Liver (tissue), 3 donors: ENCODE measurements around the gene F13B.

ENCODE experiments used
- CTCF ChIP-seq: fragments of 150-350 bp; IDR thresholded peaks from 2 replicates; pipeline ENCODE4 v1.5.1; 2017; ENCODE audit warnings: improper control_type of control experiment, low read depth, low read length; ENCODE audit not compliant: missing input control
- FOXA1 ChIP-seq: IDR thresholded peaks from 2 replicates; pipeline ENCODE4 v1.6.1; 2016; ENCODE audit warnings: antibody characterized with exemption
- MAX ChIP-seq: IDR thresholded peaks from 2 replicates; pipeline ENCODE4 v1.6.1; 2016; ENCODE audit warnings: antibody characterized with exemption
- SP1 ChIP-seq: IDR thresholded peaks from 2 replicates; pipeline ENCODE4 v1.6.1; 2018; ENCODE audit warnings: antibody characterized with exemption, mild to moderate bottlenecking
- YY1 ChIP-seq: IDR thresholded peaks from 2 replicates; pipeline ENCODE4 v1.6.1; 2016; ENCODE audit warnings: antibody characterized with exemption, mild to moderate bottlenecking
- donor health status: healthy.
- donor health status: healthy.

DNA sequence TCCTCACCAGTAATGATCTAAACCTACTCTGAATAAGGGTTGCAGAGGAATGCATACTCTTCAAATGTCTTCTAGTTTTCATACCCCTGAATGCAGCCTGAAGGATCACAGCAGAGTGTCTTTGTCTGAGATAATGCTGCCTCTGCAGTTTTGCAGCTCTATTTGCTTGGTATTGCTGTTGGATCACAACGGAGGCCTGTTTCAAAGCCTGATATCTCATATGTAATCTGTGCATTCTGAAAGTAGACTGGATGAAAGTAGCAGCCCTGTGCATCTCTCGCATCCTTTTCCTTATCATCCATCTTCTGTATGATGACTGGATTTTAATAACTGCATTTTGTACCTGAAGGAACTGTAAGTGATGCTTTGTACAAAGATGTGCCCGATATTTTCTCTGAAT lies 34.9 kb upstream of the F13B start:
- no peak for TF ChIP-seq CTCF
- TF ChIP-seq FOXA1, result no peak
- TF ChIP-seq YY1, result no peak
- TF ChIP-seq MAX, result no peak
- TF ChIP-seq SP1, result no peak
